HEK293 (cell line): ENCODE data around the gene RHOBTB3.
A peak's percentile ranks its signal among the peaks of the same experiment; 100 is the strongest.
"Not testable (repeated sequence)": the region's sequence is repeated elsewhere in the genome, so short reads cannot be mapped to it uniquely, and the experiment has no call there.

ENCODE experiments used
- CTCF ChIA-PET: fragments of 350-600 bp; formaldehyde crosslinking; extraction: SDS; loops from one replicate; lab custom pipeline; 2021; ENCODE audit warnings: antibody characterized with exemption; lab: Yijun Ruan, JAX
- POLR2A ChIA-PET: fragments of 300-600 bp; formaldehyde crosslinking; extraction: SDS; loops from one replicate; lab custom pipeline; 2020; ENCODE audit warnings: antibody characterized with exemption, inconsistent platforms; lab: Yijun Ruan, JAX
- H3K27ac ChIP-seq: fragments of 200-500 bp; sonication (Bioruptor generic); 2 replicates; pipeline ENCODE4 v1.5.1; 2014; ENCODE audit warnings: low read depth, low read length, control low read depth, inconsistent platforms; ENCODE audit errors: extremely low read depth
- H3K36me3 ChIP-seq, 2 experiments: fragments of 200-500 bp in 1 of 2; sonication (Bioruptor generic) in 1 of 2; 1 replicate in 1 of 2; 2 replicates in 1 of 2; pipeline ENCODE4 v1.5.1; 2014 to 2017; ENCODE audit warnings: inconsistent platforms in 2 of 2, low read length in 2 of 2; ENCODE audit not compliant: control insufficient read depth in 2 of 2, insufficient read depth in 1 of 2
- H3K4me1 ChIP-seq: fragments of 200-500 bp; sonication (Bioruptor generic); 2 replicates; pipeline ENCODE4 v1.5.1; 2014; ENCODE audit warnings: mild to moderate bottlenecking, low read length, inconsistent platforms; ENCODE audit not compliant: control insufficient read depth, insufficient read depth
- H3K4me3 ChIP-seq: 2 replicates; pipeline ENCODE4 v1.5.1; 2011; ENCODE audit warnings: low read depth, mild to moderate bottlenecking, control low read depth, low read length, moderate library complexity
- H3K9me3 ChIP-seq: fragments of 200-500 bp; sonication (Bioruptor generic); 2 replicates; pipeline ENCODE4 v1.5.1; 2014; ENCODE audit warnings: low read depth, low read length, inconsistent platforms; ENCODE audit not compliant: control insufficient read depth, insufficient read depth
- BCL11A ChIP-seq: fragments of 450-650 bp; formaldehyde crosslinking; IDR thresholded peaks from 2 replicates; pipeline ENCODE4 v1.5.1; 2016; ENCODE audit warnings: low read depth, missing biosample characterization, missing genetic modification characterization
- FEZF1 ChIP-seq: fragments of 450-650 bp; formaldehyde crosslinking; IDR thresholded peaks from 2 replicates; pipeline ENCODE4 v1.5.1; 2016; ENCODE audit warnings: missing biosample characterization, missing genetic modification characterization
- GLIS1 ChIP-seq: fragments of 450-650 bp; formaldehyde crosslinking; IDR thresholded peaks from 2 replicates; pipeline ENCODE4 v1.5.1; 2016; ENCODE audit warnings: missing biosample characterization, missing genetic modification characterization
- MYNN ChIP-seq: fragments of 450-650 bp; formaldehyde crosslinking; IDR thresholded peaks from 2 replicates; pipeline ENCODE4 v1.5.1; 2016; ENCODE audit warnings: missing biosample characterization, missing genetic modification characterization, borderline replicate concordance
- MZF1 ChIP-seq: fragments of 450-650 bp; formaldehyde crosslinking; IDR thresholded peaks from 2 replicates; pipeline ENCODE4 v1.5.1; 2017; ENCODE audit warnings: missing biosample characterization, missing genetic modification characterization, borderline replicate concordance
- OSR2 ChIP-seq: fragments of 450-650 bp; formaldehyde crosslinking; IDR thresholded peaks from 2 replicates; pipeline ENCODE4 v1.5.1; 2016; ENCODE audit warnings: missing biosample characterization, missing genetic modification characterization
- ZBTB17 ChIP-seq: fragments of 450-650 bp; formaldehyde crosslinking; IDR thresholded peaks from 2 replicates; pipeline ENCODE4 v1.5.1; 2016; ENCODE audit warnings: missing biosample characterization, missing genetic modification characterization
- ZEB2 ChIP-seq: fragments of 450-650 bp; formaldehyde crosslinking; IDR thresholded peaks from 2 replicates; pipeline ENCODE4 v1.5.1; 2016; ENCODE audit warnings: missing biosample characterization, missing genetic modification characterization
- ZNF596 ChIP-seq: fragments of 450-650 bp; IDR thresholded peaks from 2 replicates; pipeline ENCODE4 v1.5.0; 2018; ENCODE audit warnings: missing biosample characterization, mild to moderate bottlenecking, missing genetic modification characterization, moderate library complexity
- ZNF610 ChIP-seq: fragments of 450-650 bp; formaldehyde crosslinking; IDR thresholded peaks from 2 replicates; pipeline ENCODE4 v1.5.1; 2016; ENCODE audit warnings: missing biosample characterization, missing genetic modification characterization, borderline replicate concordance
- ZNF660 ChIP-seq: fragments of 450-650 bp; IDR thresholded peaks from 2 replicates; pipeline ENCODE4 v1.5.1; 2018; ENCODE audit warnings: missing biosample characterization, mild to moderate bottlenecking, missing genetic modification characterization
- ZSCAN16 ChIP-seq: fragments of 450-650 bp; formaldehyde crosslinking; IDR thresholded peaks from 2 replicates; pipeline ENCODE4 v1.5.1; 2016; ENCODE audit warnings: missing biosample characterization, missing genetic modification characterization
- ZSCAN30 ChIP-seq: fragments of 450-650 bp; IDR thresholded peaks from 2 replicates; pipeline ENCODE4 v1.5.1; 2018; ENCODE audit warnings: missing biosample characterization, mild to moderate bottlenecking, missing genetic modification characterization, moderate library complexity
- ZXDB ChIP-seq: fragments of 450-650 bp; formaldehyde crosslinking; IDR thresholded peaks from 2 replicates; pipeline ENCODE4 v1.5.1; 2016; ENCODE audit warnings: missing biosample characterization, missing genetic modification characterization
- TF ChIP-seq, protein P1 (sequence below): fragments of 450-650 bp; formaldehyde crosslinking; conservative IDR thresholded peaks from 2 replicates; pipeline ENCODE4 v1.5.1; 2016; ENCODE audit warnings: low read depth, missing biosample characterization, missing genetic modification characterization
- TF ChIP-seq, protein P2 (sequence below): fragments of 450-650 bp; formaldehyde crosslinking; IDR thresholded peaks from 2 replicates; pipeline ENCODE4 v1.5.1; 2017; ENCODE audit warnings: missing biosample characterization, missing genetic modification characterization
- TF ChIP-seq, protein P3 (sequence below): fragments of 450-650 bp; formaldehyde crosslinking; IDR thresholded peaks from 2 replicates; pipeline ENCODE4 v1.5.1; 2016; ENCODE audit warnings: missing biosample characterization, missing genetic modification characterization
- TF ChIP-seq, protein P4 (sequence below): fragments of 450-650 bp; formaldehyde crosslinking; conservative IDR thresholded peaks from 2 replicates; pipeline ENCODE4 v1.5.1; 2016; ENCODE audit warnings: low read depth, missing biosample characterization, missing genetic modification characterization
- TF ChIP-seq, protein P5 (sequence below): fragments of 450-650 bp; formaldehyde crosslinking; IDR thresholded peaks from 2 replicates; pipeline ENCODE4 v1.5.1; 2017; ENCODE audit warnings: missing biosample characterization, missing genetic modification characterization

RHOBTB3 gene

DNA sequence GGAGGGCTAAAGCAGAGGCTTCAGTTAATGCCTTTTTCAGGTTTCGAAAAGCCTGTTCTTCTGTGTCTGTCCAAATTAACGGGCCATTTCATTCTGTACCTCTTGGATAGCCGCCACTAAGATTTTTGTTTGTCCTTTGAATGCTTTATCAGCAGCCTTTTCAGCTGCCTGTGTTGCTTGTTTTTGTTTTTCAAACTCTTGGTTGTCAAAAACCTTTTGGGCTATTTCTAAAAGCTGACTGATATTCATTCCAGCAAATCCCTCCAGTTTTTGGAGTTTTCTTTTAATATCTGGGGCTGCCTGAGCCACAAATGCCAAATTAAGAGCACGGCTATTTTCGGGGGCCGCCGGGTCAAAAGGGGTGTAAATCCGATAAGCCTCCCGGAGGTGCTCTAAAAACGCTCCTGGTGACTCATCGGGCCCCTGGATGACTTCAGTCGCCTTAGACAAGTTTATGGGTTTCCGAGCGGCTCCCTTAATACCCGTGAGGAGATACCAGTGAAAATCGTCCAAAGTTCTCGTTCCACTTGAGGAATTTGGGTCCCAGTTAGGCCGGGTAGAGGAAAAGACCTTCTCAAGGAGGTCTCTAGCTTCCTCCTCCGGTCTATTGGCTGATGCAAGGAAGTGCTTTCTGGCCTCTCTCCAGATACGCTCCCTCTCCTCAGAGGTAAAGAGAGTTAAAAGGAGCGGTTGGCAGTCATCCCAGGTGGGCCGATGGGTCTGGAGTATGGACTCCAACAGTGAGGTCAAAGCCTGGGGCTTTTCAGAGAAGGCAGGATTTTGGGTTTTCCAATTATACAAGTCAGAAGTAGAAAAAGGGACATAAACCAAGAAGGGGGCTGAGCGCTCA is 20.3 kb upstream of the RHOBTB3 start:
- not testable (repeated sequence) for H3K36me3 ChIP-seq, H3K4me1 ChIP-seq, H3K9me3 ChIP-seq
- Histone ChIP-seq H3K4me3 (peak overlapping the region; percentile 18), H3K27ac (peak overlapping the region; percentile 50)
- ChIA-PET CTCF (interaction anchor here (0.6 to 2.3 kb wide), 2 partner anchors 47 to 711 kb away, joined by 3 to 11 read pairs; no protein-coding TSS in a partner anchor), POLR2A (interaction anchor here (0.7 to 3.5 kb wide), 4 partner anchors 12 to 114 kb away, joined by 3 to 26 read pairs (median 5); partner anchors contain the start of genes RFESD and RHOBTB3)
- TF ChIP-seq ZBTB17 (tag by site-specific recombination) (peak; percentile 80), ZSCAN30 (tag by site-specific recombination) (peak; percentile 12; the same call in 1 of the 2 replicates), MYNN (tag by site-specific recombination) (peak; percentile 95), ZNF610 (tag by site-specific recombination) (peak; percentile 97), ZNF660 (0 out of 2 replicates have a peak, but pooled peaks have one; percentile 33), GLIS1 (tag by site-specific recombination) (peak; percentile 31; the same call in 1 of the 2 replicates), ZNF596 (peak; percentile 68), ZEB2 (tag by site-specific recombination) (0 out of 2 replicates have a peak, but pooled peaks have one; percentile 42), FEZF1 (tag by site-specific recombination) (peak; percentile 71), BCL11A (0 out of 2 replicates have a peak, but pooled peaks have one; percentile 63), OSR2 (tag by site-specific recombination) (peak; percentile 50), MZF1 (tag by site-specific recombination) (0 out of 2 replicates have a peak, but pooled peaks have one; percentile 50), ZXDB (tag by site-specific recombination) (peak; percentile 57), ZSCAN16 (tag by site-specific recombination) (peak; percentile 73)
- TF ChIP-seq, protein P1, sequence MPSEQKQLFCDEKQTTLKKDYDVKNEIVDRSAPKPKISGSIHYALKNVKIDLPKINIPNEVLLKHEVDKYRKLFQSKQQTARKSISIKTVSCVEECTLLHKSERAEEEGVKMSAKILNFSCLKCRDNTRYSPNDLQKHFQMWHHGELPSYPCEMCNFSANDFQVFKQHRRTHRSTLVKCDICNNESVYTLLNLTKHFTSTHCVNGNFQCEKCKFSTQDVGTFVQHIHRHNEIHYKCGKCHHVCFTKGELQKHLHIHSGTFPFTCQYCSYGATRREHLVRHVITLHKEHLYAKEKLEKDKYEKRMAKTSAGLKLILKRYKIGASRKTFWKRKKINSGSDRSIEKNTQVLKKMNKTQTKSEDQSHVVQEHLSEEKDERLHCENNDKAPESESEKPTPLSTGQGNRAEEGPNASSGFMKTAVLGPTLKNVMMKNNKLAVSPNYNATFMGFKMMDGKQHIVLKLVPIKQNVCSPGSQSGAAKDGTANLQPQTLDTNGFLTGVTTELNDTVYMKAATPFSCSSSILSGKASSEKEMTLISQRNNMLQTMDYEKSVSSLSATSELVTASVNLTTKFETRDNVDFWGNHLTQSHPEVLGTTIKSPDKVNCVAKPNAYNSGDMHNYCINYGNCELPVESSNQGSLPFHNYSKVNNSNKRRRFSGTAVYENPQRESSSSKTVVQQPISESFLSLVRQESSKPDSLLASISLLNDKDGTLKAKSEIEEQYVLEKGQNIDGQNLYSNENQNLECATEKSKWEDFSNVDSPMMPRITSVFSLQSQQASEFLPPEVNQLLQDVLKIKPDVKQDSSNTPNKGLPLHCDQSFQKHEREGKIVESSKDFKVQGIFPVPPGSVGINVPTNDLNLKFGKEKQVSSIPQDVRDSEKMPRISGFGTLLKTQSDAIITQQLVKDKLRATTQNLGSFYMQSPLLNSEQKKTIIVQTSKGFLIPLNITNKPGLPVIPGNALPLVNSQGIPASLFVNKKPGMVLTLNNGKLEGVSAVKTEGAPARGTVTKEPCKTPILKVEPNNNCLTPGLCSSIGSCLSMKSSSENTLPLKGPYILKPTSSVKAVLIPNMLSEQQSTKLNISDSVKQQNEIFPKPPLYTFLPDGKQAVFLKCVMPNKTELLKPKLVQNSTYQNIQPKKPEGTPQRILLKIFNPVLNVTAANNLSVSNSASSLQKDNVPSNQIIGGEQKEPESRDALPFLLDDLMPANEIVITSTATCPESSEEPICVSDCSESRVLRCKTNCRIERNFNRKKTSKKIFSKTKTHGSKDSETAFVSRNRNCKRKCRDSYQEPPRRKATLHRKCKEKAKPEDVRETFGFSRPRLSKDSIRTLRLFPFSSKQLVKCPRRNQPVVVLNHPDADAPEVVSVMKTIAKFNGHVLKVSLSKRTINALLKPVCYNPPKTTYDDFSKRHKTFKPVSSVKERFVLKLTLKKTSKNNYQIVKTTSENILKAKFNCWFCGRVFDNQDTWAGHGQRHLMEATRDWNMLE: 0 out of 2 replicates have a peak, but pooled peaks have one; percentile 35
- TF ChIP-seq, protein P2, sequence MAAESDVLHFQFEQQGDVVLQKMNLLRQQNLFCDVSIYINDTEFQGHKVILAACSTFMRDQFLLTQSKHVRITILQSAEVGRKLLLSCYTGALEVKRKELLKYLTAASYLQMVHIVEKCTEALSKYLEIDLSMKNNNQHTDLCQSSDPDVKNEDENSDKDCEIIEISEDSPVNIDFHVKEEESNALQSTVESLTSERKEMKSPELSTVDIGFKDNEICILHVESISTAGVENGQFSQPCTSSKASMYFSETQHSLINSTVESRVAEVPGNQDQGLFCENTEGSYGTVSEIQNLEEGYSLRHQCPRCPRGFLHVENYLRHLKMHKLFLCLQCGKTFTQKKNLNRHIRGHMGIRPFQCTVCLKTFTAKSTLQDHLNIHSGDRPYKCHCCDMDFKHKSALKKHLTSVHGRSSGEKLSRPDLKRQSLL (tag by site-specific recombination): peak; percentile 89; the same call in 1 of the 2 replicates
- TF ChIP-seq, protein P3, sequence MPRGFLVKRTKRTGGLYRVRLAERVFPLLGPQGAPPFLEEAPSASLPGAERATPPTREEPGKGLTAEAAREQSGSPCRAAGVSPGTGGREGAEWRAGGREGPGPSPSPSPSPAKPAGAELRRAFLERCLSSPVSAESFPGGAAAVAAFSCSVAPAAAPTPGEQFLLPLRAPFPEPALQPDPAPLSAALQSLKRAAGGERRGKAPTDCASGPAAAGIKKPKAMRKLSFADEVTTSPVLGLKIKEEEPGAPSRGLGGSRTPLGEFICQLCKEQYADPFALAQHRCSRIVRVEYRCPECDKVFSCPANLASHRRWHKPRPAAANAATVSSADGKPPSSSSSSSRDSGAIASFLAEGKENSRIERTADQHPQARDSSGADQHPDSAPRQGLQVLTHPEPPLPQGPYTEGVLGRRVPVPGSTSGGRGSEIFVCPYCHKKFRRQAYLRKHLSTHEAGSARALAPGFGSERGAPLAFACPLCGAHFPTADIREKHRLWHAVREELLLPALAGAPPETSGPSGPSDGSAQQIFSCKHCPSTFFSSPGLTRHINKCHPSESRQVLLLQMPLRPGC (tag by site-specific recombination): peak; percentile 66; the same call in 1 of the 2 replicates
- TF ChIP-seq, protein P4, sequence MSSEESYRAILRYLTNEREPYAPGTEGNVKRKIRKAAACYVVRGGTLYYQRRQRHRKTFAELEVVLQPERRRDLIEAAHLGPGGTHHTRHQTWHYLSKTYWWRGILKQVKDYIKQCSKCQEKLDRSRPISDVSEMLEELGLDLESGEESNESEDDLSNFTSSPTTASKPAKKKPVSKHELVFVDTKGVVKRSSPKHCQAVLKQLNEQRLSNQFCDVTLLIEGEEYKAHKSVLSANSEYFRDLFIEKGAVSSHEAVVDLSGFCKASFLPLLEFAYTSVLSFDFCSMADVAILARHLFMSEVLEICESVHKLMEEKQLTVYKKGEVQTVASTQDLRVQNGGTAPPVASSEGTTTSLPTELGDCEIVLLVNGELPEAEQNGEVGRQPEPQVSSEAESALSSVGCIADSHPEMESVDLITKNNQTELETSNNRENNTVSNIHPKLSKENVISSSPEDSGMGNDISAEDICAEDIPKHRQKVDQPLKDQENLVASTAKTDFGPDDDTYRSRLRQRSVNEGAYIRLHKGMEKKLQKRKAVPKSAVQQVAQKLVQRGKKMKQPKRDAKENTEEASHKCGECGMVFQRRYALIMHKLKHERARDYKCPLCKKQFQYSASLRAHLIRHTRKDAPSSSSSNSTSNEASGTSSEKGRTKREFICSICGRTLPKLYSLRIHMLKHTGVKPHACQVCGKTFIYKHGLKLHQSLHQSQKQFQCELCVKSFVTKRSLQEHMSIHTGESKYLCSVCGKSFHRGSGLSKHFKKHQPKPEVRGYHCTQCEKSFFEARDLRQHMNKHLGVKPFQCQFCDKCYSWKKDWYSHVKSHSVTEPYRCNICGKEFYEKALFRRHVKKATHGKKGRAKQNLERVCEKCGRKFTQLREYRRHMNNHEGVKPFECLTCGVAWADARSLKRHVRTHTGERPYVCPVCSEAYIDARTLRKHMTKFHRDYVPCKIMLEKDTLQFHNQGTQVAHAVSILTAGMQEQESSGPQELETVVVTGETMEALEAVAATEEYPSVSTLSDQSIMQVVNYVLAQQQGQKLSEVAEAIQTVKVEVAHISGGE: 0 out of 2 replicates have a peak, but pooled peaks have one; percentile 14
- TF ChIP-seq, protein P5, sequence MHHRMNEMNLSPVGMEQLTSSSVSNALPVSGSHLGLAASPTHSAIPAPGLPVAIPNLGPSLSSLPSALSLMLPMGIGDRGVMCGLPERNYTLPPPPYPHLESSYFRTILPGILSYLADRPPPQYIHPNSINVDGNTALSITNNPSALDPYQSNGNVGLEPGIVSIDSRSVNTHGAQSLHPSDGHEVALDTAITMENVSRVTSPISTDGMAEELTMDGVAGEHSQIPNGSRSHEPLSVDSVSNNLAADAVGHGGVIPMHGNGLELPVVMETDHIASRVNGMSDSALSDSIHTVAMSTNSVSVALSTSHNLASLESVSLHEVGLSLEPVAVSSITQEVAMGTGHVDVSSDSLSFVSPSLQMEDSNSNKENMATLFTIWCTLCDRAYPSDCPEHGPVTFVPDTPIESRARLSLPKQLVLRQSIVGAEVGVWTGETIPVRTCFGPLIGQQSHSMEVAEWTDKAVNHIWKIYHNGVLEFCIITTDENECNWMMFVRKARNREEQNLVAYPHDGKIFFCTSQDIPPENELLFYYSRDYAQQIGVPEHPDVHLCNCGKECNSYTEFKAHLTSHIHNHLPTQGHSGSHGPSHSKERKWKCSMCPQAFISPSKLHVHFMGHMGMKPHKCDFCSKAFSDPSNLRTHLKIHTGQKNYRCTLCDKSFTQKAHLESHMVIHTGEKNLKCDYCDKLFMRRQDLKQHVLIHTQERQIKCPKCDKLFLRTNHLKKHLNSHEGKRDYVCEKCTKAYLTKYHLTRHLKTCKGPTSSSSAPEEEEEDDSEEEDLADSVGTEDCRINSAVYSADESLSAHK (tag by site-specific recombination): peak; percentile 31; the same call in 1 of the 2 replicates
